Activated CD4-positive, alpha-beta T cell treated with anti-CD3 and anti-CD28 coated beads, Interleukin-2, amount 50 U/mL, for 48 hours (primary cell): ENCODE data around the gene ALDH1L1.

Experiments used
- DNase-seq, 2 experiments: peaks; one replicate each; pipeline ENCODE4 v3.0.0-alpha.2; 2020

ALDH1L1 gene

DNA sequence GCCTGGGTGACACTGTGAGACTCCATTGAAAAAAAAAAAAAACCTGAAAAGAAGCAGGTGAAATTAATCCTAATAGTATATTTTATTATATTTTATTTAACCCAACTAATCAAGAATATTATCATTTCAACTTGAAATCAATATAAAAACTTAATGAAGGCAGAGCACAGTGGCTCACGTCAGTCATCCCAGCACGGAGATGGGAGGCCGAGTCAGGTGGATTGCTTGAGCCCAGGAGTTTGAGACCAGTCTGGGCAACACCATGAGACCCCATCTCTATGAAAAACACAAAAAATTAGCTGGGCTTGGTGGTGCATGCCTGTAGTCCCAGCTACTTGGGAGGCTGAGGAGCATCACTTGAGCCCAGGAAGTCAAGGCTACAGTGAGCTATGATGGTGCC, 63.2 kb downstream of the ALDH1L1 start:
- no peak for DNase-seq

DNA sequence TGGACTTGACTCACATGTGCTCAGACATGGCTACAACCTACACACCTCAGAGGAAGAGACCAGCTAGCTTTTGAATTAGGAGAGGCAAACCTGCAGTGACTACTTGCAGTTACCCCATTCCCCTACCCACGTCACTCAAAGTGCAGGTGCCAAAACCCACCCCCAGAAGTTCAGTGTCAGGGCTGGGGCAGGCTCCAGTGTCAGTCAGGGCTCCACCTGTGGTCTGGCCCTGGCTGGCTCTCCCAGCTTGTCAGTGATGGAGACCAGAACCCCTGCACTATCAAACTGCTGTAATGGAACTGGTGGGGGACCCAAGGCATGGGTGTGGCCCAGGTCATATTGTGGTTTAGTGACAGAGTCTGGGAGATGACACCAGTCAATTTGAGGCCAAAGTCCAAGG, 63.9 kb downstream of the ALDH1L1 start:
- DNase-seq, result no peak

DNA sequence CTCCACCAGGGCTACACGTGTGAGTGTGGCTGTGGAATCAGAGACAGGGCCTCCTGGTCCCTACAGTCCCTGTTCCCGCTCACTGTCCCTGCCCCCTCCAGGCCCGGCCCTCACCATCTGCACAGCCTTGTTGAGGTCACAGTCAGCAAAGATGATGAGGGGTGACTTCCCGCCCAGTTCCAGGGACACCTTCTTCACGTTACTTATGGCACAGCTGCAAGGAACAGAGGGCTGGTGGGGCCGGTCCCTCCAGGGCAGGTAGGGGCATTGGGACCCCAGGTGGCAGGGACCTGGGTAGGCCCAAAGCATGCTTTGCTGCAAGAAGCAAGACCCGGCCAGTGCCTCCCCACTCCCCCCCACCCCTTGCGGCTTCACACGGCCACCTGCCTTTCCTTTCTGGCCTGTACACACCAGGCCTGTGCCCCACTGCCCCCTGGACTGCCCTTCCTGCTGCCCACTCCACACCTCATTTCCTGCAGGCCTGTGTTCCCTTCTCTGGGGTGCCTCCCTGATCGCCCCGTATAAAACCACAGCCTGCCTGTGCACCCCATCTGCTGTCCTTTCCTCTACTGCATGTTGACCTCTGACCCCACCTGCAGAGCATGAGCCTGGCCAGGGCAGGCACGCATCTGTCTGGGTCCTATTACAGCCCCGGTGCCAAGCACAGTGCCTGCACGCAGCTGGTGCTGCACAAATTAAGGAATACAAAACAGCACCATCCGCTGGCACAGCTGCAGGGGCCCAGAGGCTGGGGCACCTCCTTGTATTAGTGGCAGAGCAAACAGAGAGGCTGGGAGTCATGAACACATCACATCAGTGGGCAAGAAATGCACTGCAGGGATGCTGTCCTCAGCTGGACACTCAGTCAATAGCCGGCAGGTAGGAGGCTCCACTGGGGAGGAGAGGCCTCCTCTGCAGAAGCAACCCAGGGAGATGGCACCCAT, 65.7 kb downstream of the ALDH1L1 start:
- DNase-seq, result no peak

DNA sequence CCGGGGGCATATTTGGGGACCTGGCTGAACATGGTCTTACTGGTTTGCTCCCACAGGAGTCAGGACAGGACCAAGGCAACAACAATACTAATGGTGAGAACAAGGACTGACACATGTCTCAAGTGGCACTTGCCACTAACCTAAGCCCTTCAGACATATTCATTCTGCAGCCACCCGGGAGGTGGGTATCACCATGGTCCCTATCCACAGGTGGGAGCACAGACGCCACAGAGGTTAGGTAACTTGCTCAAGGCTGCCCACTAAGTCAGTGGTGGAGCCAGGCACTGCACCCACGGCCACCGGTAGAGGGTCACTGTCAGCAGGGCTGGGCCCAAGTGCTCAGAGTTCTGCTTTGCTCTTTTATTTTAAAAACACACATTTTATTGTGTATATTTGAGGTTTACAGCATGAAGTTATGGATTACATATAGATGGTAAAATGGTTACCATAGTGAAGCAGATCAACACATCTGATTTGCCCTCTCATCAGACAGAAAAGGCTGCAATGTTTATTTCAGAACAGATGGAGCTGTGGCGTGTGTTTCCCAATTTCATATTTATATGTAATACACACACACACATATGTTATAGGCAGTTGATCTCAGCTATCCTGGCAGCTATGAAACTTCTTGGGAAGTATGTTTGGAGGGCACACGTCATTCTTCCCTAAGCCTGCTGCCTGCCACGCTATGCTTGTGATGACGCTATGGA, 66.5 kb downstream of the ALDH1L1 start:
- DNase-seq, result peak in 1 of 2 experiments; percentile 7

DNA sequence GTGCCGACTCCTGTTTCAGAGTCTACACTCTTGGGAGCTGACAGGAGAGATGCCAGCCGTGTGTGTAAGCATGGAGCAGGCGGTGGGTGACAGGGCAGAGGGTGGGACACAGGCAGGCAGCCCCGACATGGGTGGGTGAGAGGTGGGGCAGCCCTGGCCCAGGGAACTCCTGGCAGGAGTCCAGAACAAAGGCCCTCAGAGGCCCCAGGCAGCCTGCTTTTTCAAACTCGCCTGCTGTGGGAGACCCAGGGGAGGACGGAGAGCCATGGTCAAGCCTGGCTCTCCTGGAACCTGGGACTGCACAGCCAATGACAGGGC, 67.2 kb downstream of the ALDH1L1 start:
- no peak for DNase-seq

DNA sequence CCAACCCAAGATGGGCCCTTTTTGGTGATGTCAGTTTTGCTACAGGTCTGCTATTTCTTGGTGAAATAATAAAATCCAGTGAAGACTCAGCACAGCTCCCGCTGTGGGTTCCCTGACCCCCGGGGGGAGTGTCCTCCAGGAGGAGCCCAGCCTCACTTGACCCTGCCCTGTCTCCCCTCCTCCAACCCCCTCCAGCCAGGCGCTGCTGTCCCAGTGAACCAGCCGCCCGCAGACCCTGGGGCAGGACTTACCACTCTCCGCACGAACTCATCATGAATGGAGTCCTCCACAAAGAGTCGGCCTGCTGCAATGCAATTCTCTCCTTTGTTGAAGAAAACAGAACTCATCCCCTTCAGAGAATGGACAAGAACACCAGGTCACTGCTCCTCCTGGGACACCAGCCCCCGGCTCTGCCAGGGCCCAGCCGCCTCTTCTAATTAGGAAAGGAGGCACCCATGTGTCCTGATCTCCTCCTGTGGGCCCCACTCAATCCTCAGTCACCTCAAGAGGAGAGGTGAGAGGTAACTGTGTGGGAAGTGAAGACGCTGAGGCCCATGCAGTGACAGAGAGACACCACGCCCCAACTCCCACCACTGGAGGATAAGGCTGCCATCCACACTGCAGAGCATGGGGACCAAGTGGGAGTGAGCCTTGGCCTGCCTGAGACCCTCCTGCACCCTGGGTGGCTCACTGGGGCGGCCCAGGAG, 67.7 kb downstream of the ALDH1L1 start:
- DNase-seq, result no peak

DNA sequence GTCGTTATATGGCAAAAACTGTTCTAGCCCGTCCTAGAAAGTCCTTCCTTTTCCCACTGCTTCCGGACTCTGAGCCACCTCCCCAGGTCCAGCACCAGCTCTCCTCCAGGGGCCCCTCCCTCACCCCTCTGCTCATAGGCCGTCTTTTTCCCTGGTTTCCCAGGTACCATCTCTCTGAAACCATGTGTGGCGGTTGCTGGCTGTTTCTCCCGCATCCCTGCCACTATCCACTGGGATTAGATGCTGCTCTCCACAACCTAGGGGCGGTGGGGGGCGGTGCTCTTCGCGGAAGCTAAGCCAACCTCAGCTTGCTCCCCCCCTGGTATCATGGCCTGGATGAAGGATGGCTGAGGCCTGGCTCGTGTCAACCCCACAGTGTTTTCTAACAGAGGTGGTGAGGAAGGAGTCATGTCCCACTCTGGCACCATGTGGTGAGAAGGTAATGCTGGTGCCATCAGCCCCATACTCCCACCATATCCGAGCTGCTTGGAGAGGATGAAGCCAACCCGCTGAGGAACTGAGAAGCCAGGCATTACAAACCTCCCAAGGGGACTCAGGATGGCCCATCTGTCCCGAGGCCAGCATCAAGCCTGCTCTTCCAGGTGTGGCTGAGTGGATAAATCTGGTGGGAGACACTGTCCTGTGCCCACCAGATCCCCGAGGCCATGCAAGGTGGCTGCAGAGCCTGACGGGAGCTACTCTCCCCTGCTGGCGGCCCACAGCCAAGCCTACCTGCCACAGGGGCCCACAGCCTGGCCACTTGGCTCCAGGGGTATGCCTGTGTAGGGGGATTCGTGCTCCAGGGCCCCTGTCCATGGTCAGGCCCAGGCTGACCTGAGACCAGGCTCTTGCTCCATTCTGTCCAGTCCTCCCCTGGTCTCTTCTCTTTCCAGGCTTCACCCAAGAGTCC, 68.6 kb downstream of the ALDH1L1 start:
- no peak for DNase-seq

DNA sequence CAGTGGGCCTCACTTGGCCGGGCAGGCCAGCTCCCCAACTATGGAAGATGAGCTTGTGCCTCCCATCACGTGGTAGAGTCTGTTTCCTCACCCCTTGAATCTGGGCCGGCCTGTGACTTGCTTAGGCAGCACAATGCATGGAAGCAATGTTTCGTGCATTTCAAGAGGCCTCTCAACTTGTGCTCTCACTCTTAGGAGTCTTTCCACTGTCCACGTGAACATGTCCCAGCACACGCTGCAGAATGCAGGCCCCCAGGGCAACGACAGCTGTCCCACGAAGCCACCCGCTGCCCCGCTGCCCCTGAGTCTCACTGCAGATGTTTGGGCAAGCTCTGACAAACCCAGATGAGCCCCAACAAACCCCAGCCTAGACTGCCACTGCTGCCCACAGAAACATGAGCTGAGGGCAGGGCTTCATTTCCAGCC, 69.2 kb downstream of the ALDH1L1 start:
- DNase-seq, result no peak

DNA sequence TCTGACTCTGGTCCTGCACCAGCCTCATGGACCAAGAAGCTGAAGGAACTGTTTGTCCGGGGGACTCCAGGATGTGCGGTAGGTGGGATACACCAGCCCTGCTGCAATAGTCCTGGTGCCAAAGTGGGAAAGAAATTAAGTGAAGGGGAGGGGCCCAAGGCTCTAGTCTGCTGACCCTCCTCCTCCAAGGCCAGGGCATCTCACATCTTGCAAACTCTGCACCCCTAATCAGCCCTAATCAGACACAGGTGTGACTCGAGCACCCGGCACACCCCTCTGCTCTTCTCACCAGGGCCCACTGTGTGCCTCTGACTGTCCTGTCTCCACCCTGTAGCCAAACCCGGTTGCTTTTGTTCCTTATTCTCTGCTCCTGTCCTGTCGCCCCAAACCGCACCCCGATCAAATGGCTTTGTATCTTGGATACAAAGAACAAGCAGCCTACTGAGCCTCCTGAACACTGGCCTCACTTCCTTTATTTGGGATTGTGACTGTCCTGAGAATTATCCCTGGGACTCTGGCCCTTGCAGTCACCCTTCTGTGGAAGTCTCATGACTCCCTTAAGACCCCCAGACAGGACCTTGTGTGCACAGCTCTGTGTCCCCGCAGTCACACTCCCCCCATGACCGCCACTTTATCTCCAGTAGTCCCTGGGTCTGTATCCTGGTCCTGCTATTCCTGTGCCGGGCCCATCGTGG, 69.8 kb downstream of the ALDH1L1 start:
- DNase-seq, result no peak

DNA sequence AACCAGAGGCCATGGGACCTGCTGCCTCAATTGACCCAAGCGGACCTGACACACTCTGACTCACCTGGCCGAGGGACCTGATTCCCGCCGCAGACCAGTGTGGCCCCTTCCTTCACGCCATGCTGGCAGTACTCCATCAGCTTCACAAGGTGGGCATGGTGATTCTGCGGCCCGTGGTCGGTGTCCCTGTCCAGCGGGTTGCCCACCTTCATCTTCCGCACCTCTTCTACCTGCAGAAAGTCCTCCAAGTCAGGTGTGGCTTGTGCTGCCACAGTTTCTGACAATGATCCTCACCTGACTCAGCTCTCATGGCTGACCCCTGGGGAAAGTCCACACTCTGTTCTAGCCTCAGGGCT, 70.5 kb downstream of the ALDH1L1 start:
- DNase-seq, result no peak

DNA sequence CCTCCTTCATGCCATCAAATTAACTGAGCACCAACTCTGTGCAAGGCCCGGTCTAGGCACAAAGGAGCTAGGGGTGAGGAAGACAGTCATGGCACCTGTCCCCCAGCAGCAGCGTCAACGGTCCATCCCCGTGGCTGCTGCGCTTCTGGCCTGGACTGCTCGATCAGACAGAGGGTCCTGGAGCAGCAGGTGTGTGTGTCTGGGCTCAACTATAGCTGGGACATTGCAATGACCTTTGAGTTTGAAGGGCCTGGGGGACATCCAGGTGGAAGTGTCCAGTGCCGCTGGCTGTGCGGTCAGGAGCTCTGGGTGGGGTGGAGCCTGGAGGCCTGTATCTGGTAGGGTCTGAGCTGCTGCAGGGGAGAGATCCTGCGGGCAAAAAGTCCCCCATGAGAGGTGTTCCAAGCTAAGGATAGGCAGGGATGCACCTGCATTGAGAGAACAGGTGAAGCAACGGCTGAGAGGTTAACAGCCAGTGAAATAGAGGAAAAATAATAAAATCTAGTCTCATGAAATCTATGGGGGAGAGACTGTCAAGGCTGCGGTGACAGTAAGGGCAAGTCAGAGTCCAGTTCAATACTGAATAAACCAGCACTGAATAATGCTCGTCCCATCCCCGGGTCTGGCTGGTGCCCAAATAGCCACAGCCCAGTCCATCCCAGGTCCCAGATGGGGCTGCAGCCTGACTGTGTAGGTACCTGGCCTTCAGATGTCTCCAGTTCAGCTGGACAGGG, 71.1 kb downstream of the ALDH1L1 start:
- no peak for DNase-seq

DNA sequence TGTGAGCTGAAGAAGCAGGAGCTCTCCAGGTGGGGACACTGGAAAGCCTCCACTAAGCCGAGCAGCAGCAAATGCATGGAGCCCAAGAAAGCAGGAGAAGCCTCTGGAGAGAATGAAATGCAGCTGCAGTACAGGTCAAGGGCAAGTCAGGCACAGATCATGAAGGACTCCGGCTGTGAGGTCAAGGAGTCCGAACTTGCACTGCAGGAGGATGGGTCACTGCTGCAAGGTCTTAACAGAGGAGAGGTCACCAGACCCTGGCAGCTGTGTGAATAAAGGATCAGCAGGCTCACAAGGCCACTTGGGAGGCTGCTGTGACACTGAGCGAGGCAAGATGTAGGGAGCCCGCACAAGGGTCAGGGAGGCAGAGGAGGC, 71.7 kb downstream of the ALDH1L1 start:
- DNase-seq, result no peak

DNA sequence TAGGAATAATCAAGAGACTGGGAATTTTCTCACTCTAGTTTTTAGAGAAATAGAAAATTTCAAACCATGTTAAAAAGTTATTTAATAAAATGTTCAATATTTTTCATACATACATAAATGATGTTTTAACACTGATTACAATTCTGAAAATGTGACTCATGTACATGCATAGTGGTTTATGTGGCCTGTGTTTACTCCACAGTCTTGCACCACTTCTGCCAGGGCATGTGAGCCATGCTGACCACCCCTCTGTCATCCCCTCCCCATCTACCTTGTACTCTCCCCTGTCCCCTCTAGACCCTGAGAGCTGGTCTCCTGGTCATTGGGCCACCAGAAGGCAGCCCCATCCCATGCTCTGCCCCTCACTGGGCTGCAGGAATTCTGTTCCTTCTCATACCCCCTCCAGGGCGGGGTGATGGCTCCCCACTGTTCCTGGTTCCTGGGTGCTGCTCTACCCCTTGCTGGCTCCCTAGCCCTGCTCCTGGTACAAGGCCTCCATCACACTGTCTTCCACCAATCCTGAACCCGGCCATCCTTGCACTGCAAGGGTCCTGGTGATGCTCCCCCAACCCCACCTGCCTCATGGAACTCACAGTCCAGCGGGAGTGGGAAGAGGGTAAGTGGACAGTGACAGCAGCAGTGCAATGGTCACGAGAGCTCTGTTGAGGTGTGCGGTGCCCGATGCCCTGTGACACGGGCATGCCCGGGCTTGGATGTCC, 72.3 kb downstream of the ALDH1L1 start:
- no peak for DNase-seq

DNA sequence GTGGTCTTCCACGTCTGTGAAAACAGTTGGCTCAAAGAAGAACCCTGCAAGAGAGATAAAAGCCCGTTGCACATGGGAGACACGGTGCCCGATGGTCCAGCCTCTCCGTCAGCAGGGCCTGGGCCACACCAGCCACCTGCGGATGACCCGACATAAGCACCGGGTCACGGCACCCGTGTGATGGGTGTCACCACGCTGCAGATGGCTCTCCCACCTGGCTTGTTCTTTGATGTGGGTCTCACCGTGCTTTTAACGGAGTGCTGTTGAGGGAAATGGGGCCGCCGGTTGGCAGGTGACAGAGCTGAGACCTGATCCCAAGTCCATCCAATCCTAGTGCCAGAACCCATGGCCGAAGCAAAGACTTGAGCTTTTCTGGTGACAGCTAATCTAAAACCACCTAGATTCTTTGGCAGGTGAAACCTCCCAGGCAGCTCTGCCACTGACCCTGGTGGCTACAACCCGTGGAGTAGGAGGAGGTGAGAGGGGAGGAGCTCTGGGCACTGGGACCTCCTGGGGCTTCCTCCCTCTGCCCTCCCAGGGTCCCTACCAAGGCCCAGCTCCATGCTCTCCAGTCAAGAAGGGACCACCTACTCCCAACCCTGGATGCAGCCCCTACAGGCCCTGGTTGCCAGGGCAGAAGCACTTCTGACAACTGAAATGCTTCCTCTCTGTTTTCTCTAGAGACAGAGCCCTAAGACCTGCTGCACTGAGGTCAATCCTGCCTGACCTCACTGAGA, 73.0 kb downstream of the ALDH1L1 start:
- DNase-seq, result no peak

DNA sequence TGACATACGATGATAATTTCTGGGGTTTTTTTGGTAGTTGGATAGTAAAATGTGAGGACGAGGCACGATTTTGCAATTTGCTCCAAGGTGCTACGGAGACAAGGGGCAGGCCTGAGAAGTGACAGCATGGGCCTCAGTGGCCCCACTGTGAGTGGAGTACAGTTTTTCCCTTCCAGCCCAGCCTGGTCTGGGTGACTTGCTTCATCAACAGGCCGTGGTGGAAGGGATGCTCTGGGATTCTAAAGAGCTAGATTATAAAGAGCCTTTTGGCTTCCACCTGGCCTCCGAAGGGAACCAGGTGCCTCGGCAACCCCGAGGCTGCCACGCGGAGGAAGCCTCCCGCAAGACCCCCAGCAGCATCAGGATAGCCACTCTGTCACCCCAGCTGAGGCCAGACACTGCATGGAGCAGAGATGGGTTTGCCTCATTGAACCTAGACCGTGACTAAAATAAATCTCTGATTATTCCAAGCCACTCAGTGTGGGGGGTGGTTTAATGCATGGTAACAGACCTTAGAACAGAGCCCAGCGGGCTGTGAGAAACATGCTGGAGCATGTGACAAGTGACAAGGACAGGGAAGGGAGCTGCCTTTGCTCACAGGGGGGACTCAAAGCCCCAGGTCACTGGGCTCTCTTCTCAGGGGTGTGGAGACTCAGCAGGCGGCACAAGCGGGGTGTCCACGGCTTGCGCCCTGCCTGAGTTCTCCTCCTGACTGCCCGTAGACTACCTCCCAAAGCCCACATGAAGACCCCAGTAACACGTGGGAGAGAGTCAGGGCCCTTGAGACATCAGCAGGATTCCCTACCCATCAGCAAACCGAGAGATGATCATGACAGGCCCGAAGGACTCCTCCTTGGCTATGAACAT, 73.8 kb downstream of the ALDH1L1 start:
- no peak for DNase-seq

DNA sequence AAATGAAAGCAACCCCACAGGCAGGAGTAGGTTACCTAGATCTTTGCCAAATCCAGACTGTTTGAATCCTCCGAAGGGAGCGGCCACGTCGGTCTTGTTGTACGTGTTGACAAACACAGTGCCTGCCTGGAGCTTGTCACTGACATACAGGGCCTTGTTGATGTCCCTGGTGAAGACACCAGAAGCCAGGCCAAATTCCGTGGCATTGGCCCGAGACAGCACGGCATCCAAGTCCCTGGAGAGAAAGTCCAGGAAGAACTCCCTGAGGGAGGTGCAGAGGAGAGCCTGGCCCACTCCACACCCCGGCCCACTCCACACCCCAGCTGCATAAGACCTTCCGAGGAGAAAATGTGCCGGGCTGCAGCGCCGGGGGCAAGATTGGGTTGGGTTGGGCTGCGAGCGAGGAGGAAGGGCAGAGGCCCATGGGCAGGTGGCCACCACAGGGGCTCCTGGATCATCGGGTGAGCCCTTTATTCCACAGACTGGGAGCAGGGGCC, 74.6 kb downstream of the ALDH1L1 start:
- DNase-seq, result no peak

DNA sequence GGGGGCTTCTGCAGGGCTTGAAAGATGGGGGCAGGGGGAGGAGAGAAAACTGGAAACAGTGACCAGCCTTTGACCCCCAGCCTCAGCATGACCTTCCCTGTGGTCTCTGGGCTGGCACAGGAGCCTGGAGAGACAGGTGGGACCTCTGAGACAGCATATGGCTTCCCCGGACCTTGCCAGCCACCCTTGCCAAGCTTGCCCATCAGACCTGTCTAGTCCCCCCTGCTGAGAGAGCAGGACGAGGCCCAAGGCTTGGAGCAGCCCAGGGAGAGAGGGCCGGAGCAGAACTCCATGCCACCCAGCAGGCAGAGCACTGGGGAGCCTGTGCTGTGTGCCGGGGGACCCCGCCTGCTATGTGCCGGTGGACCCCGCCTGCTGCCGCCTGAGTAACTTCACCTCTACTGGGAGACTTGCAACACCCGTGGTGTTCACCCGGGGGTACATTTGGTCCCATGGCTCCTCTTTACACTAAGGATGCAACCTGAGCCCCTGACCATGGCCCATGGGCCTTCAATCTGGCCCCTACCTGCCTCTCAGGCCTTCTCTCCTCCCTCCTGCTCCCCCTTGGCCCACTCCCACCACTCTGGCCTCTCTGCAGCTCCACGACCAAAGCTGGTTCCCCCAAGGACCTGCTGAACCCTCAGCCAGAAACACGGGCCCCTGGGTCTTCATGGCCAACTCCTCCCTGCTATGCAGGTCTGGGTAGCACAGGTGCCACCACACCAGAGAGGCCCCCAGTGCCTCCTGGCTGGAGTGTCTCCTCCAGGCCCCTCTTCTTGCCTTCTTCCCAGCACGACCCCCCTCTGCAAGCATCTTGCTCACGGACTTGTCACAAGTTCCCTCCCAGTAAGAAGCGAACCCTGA, 75.4 kb downstream of the ALDH1L1 start:
- no peak for DNase-seq
